ENCODE results near the gene ANKRA2.

- TF ChIP-seq CTCF (IDR thresholded peaks at IDR 0.05; ENCODE audit: low read length) (no peak), EZH2phosphoT487 (IDR thresholded peaks at IDR 0.05; ENCODE audit: low read length) (no peak), EZH2 (optimal IDR thresholded peaks at IDR 0.05; ENCODE audit: low read depth, low read length) (no peak)
Observed at GRCh38 chr5:73582285-73583145, 17.1 kb upstream of the ANKRA2 start.
